Fibroblast of skin of scalp (primary cell): ENCODE results near the gene CCR5.

Experiments used
- DNase-seq: peaks from one replicate; pipeline ENCODE4 v3.0.0-alpha.2; 2013

The CCR5 gene

DNA sequence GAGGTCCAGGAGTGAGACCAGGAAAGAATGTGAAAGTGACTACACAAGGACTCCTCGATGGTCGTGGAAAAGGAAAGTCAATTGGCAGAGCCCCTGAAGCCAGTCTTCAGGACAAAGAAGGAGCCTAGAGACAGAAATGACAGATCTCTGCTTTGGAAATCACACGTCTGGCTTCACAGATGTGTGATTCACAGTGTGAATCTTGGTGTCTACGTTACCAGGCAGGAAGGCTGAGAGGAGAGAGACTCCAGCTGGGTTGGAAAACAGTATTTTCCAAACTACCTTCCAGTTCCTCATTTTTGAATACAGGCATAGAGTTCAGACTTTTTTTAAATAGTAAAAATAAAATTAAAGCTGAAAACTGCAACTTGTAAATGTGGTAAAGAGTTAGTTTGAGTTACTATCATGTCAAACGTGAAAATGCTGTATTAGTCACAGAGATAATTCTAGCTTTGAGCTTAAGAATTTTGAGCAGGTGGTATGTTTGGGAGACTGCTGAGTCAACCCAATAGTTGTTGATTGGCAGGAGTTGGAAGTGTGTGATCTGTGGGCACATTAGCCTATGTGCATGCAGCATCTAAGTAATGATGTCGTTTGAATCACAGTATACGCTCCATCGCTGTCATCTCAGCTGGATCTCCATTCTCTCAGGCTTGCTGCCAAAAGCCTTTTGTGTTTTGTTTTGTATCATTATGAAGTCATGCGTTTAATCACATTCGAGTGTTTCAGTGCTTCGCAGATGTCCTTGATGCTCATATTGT, 10.8 kb upstream of the CCR5 start:
- peak; percentile 53 for DNase-seq

DNA sequence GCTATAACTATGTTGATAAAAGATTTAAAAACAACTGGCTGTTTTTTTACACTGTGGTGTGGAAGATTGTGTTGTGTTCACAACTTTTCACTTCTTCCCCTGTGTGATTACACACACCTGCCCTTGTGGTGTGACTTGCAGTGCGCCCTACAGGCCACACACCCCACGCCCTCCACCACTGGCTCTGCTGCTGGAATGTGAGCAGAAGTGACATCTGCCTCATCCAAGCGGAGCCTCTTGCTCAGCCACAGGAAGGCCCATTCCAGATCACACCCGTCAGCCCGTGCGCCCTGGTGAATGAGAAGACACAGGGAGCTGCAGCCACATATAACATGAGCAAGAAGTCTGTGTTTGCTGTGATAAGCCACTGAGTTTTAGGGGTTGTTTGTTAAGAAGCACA, 9.8 kb upstream of the CCR5 start:
- peak; percentile 45 for DNase-seq

GRCh38 chr3:46361408-46362283, 9.1 kb upstream of the CCR5 start:
- DNase-seq = peak; percentile 75

- no peak for DNase-seq
Observed at GRCh38 chr3:46365041-46365440, 5.7 kb upstream of the CCR5 start.

- DNase-seq = no peak
Observed at GRCh38 chr3:46365737-46366524, 4.8 kb upstream of the CCR5 start.

DNA sequence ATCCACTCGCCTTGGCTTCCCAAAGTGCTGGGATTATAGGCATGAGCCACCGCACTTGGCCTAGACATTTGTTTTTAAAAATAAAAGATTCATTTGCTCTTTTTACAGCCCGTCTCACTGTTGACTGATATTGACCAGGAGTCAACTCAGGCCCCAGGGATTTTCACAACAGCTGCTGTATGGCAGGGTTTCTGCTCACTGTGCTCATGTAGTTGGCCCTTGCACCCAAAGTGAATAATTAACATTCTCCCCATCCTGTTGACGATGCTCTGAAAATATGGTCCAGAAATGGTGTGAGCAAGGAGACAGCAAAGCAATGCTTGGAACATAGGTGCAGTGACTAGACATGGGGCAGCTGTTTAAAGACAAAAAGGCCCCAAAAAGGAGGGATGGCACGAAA, 2.9 kb upstream of the CCR5 start:
- no peak for DNase-seq

DNA sequence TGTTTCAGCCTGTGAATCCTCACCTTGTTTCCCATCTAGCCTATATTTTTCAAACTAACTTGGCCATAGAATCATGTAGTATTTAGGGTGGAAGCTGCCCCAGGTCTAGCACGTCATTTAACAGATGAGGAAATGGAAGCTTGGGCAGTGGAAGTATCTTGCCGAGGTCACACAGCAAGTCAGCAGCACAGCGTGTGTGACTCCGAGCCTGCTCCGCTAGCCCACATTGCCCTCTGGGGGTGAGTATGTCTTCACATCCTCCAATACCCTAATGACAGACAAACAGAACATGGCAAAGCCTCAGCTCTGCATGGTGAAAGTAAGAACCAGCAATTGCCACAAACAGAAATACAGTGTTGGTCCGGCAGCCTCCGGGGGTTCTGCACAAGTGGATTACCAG, 2.2 kb upstream of the CCR5 start:
- no peak for DNase-seq

GRCh38 chr3:46369151-46369550, 1.6 kb upstream of the CCR5 start:
- no peak for DNase-seq

- no peak for DNase-seq
Observed at GRCh38 chr3:46369675-46370132, 1.0 kb upstream of the CCR5 start.

DNA sequence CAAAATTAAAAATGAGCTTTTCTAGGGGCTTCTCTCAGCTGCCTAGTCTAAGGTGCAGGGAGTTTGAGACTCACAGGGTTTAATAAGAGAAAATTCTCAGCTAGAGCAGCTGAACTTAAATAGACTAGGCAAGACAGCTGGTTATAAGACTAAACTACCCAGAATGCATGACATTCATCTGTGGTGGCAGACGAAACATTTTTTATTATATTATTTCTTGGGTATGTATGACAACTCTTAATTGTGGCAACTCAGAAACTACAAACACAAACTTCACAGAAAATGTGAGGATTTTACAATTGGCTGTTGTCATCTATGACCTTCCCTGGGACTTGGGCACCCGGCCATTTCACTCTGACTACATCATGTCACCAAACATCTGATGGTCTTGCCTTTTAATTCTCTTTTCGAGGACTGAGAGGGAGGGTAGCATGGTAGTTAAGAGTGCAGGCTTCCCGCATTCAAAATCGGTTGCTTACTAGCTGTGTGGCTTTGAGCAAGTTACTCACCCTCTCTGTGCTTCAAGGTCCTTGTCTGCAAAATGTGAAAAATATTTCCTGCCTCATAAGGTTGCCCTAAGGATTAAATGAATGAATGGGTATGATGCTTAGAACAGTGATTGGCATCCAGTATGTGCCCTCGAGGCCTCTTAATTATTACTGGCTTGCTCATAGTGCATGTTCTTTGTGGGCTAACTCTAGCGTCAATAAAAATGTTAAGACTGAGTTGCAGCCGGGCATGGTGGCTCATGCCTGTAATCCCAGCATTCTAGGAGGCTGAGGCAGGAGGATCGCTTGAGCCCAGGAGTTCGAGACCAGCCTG, 984 bp downstream of the CCR5 start:
- DNase-seq = no peak

DNA sequence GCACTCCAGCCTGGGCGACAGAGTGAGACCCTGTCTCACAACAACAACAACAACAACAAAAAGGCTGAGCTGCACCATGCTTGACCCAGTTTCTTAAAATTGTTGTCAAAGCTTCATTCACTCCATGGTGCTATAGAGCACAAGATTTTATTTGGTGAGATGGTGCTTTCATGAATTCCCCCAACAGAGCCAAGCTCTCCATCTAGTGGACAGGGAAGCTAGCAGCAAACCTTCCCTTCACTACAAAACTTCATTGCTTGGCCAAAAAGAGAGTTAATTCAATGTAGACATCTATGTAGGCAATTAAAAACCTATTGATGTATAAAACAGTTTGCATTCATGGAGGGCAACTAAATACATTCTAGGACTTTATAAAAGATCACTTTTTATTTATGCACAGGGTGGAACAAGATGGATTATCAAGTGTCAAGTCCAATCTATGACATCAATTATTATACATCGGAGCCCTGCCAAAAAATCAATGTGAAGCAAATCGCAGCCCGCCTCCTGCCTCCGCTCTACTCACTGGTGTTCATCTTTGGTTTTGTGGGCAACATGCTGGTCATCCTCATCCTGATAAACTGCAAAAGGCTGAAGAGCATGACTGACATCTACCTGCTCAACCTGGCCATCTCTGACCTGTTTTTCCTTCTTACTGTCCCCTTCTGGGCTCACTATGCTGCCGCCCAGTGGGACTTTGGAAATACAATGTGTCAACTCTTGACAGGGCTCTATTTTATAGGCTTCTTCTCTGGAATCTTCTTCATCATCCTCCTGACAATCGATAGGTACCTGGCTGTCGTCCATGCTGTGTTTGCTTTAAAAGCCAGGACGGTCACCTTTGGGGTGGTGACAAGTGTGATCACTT, 2.0 kb downstream of the CCR5 start:
- DNase-seq = peak; percentile 16

DNA sequence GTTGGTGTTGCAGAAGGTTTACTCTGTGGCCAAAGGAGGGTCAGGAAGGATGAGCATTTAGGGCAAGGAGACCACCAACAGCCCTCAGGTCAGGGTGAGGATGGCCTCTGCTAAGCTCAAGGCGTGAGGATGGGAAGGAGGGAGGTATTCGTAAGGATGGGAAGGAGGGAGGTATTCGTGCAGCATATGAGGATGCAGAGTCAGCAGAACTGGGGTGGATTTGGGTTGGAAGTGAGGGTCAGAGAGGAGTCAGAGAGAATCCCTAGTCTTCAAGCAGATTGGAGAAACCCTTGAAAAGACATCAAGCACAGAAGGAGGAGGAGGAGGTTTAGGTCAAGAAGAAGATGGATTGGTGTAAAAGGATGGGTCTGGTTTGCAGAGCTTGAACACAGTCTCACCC, 4.0 kb downstream of the CCR5 start:
- DNase-seq = no peak

DNA sequence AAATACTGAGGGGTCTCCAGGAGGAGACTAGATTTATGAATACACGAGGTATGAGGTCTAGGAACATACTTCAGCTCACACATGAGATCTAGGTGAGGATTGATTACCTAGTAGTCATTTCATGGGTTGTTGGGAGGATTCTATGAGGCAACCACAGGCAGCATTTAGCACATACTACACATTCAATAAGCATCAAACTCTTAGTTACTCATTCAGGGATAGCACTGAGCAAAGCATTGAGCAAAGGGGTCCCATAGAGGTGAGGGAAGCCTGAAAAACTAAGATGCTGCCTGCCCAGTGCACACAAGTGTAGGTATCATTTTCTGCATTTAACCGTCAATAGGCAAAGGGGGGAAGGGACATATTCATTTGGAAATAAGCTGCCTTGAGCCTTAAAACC, 4.5 kb downstream of the CCR5 start:
- no peak for DNase-seq

DNA sequence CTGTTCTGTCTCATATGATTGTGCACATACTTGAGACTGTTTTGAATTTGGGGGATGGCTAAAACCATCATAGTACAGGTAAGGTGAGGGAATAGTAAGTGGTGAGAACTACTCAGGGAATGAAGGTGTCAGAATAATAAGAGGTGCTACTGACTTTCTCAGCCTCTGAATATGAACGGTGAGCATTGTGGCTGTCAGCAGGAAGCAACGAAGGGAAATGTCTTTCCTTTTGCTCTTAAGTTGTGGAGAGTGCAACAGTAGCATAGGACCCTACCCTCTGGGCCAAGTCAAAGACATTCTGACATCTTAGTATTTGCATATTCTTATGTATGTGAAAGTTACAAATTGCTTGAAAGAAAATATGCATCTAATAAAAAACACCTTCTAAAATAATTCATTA, 5.1 kb downstream of the CCR5 start:
- no peak for DNase-seq

GRCh38 chr3:46378426-46378942, 7.7 kb downstream of the CCR5 start:
- peak; percentile 45 for DNase-seq

GRCh38 chr3:46380471-46381221, 9.9 kb downstream of the CCR5 start:
- DNase-seq = no peak

- DNase-seq = no peak
Observed at GRCh38 chr3:46381625-46382024, 10.9 kb downstream of the CCR5 start.

- DNase-seq = no peak
Observed at GRCh38 chr3:46383211-46383950, 12.6 kb downstream of the CCR5 start.

GRCh38 chr3:46383951-46384330, 13.2 kb downstream of the CCR5 start:
- no peak for DNase-seq
